GM12865 (cell line): ENCODE measurements around the gene GATB.

Experiments
- DNase-seq: peaks from one replicate; pipeline ENCODE4 v3.0.0; 2010; ENCODE audit warnings: low read depth
- H3K4me3 ChIP-seq: 2 replicates; pipeline ENCODE4 v1.5.1; 2011; ENCODE audit warnings: mild to moderate bottlenecking, low read depth, low read length, control low read depth
- TF ChIP-seq, protein P1 (sequence below): IDR thresholded peaks from 2 replicates; pipeline ENCODE4 v1.5.1; 2011; ENCODE audit warnings: low read length, control low read depth, low read depth, inconsistent platforms; ENCODE audit not compliant: insufficient read depth; ENCODE audit errors: missing control alignments

Gene GATB

DNA sequence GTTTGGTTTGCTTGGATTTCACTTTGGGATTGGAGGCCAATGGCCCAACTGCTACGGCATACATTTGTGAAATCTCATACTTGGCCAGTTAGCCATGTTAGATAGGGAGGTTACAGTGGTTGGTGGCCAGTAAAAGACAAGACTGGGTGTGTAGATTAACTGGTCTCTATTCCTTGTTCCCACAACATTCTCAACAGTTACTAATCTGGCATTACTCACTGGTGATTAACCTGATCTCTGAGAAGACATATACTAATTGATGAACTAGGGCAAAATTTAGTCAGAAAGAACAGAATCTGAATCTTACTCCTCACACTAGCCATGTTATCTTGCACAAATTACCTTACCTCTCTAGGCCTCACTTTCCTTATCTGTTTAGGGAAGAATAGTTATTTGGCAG is 33.4 kb downstream of the GATB start:
- TF ChIP-seq, protein P1, sequence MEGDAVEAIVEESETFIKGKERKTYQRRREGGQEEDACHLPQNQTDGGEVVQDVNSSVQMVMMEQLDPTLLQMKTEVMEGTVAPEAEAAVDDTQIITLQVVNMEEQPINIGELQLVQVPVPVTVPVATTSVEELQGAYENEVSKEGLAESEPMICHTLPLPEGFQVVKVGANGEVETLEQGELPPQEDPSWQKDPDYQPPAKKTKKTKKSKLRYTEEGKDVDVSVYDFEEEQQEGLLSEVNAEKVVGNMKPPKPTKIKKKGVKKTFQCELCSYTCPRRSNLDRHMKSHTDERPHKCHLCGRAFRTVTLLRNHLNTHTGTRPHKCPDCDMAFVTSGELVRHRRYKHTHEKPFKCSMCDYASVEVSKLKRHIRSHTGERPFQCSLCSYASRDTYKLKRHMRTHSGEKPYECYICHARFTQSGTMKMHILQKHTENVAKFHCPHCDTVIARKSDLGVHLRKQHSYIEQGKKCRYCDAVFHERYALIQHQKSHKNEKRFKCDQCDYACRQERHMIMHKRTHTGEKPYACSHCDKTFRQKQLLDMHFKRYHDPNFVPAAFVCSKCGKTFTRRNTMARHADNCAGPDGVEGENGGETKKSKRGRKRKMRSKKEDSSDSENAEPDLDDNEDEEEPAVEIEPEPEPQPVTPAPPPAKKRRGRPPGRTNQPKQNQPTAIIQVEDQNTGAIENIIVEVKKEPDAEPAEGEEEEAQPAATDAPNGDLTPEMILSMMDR = no peak
- no peak for DNase-seq
- no peak overlapping the region for H3K4me3 ChIP-seq

DNA sequence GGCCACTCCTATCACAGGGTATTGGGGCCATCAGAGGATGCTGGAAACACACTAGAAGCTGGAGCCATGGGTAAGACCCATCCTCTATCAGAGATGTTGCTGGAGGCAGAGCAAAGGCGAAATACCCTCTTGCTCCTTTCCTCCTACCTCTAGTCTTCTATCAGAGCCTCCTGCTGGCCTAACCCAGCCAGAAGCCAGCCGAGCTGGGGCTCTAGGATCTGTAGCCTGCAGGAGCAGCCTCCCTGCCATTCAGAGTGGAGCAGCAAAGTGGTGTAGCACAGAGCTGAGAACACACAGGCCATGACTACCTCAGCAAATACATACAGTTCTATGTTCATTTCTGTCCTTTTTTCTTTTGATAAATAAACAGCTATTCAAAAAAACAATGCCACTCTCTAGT is 35.7 kb downstream of the GATB start:
- TF ChIP-seq, protein P1 = no peak
- no peak overlapping the region for H3K4me3 ChIP-seq
- DNase-seq = no peak

DNA sequence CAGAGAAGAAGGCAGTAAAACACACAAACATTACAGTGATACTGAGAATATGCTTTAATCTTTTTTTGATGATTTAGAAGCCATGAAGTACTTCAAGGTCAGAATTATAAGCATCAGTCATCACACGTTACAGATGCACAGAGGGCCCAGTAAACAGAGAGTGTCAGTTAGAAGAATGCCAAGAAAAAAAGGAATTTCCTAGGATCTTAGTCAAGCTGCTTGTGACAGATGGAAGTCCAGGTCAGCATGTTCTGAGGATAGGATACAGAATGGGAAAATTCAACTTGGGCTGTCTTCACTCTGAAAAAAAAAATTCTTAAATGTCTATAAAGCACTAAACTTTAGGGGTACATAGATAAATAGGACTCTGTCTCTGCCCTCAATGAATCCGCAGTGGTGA is 38.9 kb downstream of the GATB start:
- TF ChIP-seq, protein P1 = no peak
- H3K4me3 ChIP-seq = no peak overlapping the region
- no peak for DNase-seq

DNA sequence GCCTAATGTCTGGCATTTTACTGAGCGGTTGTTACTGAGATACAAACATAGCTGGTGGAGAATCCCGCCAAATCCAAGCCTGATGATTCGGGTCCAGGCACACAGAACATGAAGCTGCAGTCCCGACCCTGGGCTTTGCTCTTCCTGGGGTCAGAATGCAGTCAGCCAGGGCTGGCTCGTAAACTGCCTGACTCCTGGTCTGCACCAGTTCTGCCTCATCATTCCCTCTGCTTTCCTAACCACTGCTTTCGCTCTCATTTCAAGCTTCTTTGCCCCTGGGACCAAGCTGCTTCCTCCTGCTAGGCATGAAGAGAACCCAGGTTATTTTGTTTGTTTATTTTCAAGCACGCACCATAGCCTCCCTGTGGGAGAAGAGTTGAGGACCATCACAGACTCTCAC is 39.3 kb downstream of the GATB start:
- TF ChIP-seq, protein P1 = no peak
- H3K4me3 ChIP-seq = no peak overlapping the region
- no peak for DNase-seq

DNA sequence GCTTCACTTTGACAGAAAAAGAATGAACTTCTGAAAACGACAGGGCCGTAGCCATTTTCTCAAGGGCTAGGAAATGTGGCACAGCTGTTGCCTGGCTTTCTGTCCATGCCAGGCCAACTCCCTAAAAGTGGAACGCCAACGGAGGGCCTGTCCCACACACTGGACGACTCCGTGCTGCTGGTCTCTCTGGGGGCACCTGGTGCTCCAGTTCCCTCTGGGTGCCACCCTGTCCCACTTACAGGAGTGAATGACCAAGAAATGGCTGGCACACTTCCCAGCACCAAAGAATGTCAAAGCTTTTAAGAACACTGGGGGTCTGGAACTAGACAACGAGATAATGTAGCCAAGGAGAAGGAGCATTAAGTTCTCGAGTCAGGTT is 40.9 kb downstream of the GATB start:
- DNase-seq = no peak
- no peak overlapping the region for H3K4me3 ChIP-seq
- TF ChIP-seq, protein P1 = no peak

DNA sequence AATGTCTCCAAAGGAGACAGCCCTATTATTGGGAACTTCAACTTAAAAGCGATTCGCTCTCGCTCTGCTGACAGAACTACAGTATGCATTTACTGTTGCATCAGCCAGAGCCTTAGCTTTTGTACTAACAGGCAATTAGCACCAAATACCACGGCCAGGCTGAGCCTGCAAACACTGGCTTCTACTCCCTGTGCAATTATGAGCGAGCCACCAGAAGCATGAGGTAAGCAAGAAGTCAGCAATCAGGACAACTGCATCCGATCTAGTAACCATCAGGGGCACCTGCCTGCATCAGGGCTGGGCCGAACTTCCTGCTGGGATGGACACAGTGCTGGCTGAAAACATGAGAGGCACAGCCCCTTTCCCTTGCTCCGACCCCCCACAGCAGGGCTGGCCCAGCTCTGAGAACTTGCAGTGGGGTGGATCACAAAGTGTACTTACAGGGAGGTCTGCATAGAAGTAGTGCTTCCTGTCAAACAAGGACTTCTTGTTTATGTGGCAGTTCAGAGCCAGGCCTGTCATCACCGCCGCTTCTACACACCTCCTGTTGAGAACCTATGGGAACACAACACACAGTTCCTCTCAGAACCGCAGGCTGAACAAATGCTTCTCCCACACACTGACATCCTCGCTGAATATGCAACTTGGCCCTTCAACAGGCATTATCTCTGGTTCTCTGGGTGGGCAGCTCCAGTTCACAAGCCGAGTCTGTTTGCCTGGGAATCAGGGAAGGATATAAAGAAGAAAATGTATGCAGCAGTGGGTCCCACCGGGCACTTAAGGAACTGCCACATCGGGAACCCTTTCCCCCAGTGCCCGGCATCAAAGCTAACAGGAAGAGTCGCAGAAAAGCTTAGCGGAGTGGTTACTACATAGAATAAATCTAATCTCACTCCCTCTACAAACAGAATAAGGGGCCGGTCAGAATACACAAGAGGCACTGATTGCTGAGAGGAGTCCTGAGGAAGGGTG is 41.5 kb downstream of the GATB start:
- H3K4me3 ChIP-seq = no peak overlapping the region
- TF ChIP-seq, protein P1 = no peak
- no peak for DNase-seq

DNA sequence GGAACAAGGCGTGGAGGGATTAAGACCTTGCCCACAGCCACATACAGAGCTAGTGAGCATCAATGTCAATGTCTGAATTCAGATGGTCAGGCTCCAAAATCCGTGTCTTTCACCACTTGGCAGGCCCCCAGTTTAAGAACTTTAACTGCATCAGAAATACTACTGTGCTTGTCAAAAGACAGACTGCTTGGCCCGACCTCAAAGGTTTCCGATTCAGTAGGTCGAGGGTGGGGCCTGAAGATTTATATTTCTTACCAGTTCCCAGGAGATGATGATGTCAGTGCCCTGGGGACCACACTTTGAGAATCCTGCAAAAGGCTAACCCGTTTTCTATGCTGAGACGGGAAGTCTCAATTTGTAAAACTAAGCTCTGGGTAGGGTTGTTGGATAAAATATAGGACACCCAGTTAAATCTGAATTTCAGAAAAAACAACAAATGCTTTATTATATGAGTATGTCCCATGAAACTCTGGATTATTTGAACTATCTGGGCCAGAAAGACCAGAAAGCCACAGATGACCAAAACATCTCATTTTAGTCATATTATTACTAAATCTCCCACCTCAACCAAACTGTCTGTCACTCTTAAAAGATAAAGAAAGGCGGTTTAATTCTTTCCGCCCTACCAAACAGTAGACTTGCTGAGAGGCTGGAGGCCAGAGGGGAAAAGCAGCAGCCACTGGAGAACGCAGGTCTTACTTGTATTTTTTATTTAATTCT is 42.7 kb downstream of the GATB start:
- TF ChIP-seq, protein P1 = no peak
- no peak for DNase-seq
- H3K4me3 ChIP-seq = no peak overlapping the region
